Tibial nerve (tissue), 4 donors: ENCODE data around the gene FAM78A. TPM values are rescaled to one million over a fixed set of nuclear protein-coding genes. Genes with fewer than 3 reads are reported as not detected.

ENCODE experiments used
- DNase-seq, 2 donors: peaks; one replicate each; pipeline ENCODE4 v3.0.0-alpha.2; 2019; ENCODE audit warnings: low spot score in 2 of 2
- H3K27ac ChIP-seq, 4 donors: fragments of 200-600 bp; sonication (generic) in 3 of 4; one replicate each; pipeline ENCODE4 v1.5.1; 2017 to 2019; ENCODE audit warnings: mild to moderate bottlenecking in 1 of 4
- H3K27me3 ChIP-seq, 2 donors: fragments of 200-600 bp; sonication (generic) in 1 of 2; one replicate each; pipeline versions ENCODE4 v1.5.1 to v1.6.0; 2017 to 2019
- H3K36me3 ChIP-seq, 3 donors: fragments of 200-600 bp; sonication (generic); one replicate each; pipeline ENCODE4 v1.5.1; 2018 to 2019
- H3K4me1 ChIP-seq, 4 donors: fragments of 200-600 bp; sonication (generic) in 3 of 4; one replicate each; pipeline ENCODE4 v1.5.1; 2017 to 2019
- H3K4me3 ChIP-seq, 4 donors: fragments of 200-600 bp; sonication (generic) in 3 of 4; one replicate each; pipeline ENCODE4 v1.5.1; 2017 to 2019; ENCODE audit warnings: mild to moderate bottlenecking in 1 of 4, moderate library complexity in 1 of 4
- H3K9me3 ChIP-seq, 4 donors: fragments of 200-600 bp; sonication (generic) in 3 of 4; one replicate each; pipeline ENCODE4 v1.5.1; 2017 to 2019
- EP300 ChIP-seq, 2 donors: sonication (generic); formaldehyde crosslinking; IDR thresholded peaks; one replicate each; pipeline ENCODE4 v1.6.1; 2017; ENCODE audit warnings: antibody characterized with exemption in 2 of 2, mild to moderate bottlenecking in 1 of 2
- POLR2A ChIP-seq, 2 donors: fragments of 450-650 bp; IDR thresholded peaks; one replicate each; pipeline ENCODE4 v1.6.1; 2017; ENCODE audit warnings: antibody characterized with exemption in 2 of 2, mild to moderate bottlenecking in 2 of 2, moderate library complexity in 2 of 2
- WGBS, 2 donors: methylation state at CpG; one replicate each; pipeline ENCODE4 v1.1.5; 2018; 5-methylcytosine and 5-hydroxymethylcytosine counted together
- total RNA-seq, 4 donors: library from RNA; depleted of rRNA; stranded (reverse); fragments of >200 nt; gene quantifications; one replicate each; pipeline ENCODE4 v1.1.0, GENCODE V29; 2016
- TF ChIP-seq, protein P1 (sequence below), 5 experiments: fragments of 200-600 bp in 3 of 5; fragments of 450-650 bp in 2 of 5; sonication (generic) in 3 of 5; IDR thresholded peaks; one replicate each; pipeline ENCODE4 v1.5.1; 2016 to 2019; ENCODE audit warnings: antibody characterized with exemption in 5 of 5, mild to moderate bottlenecking in 3 of 5, moderate library complexity in 2 of 5

FAM78A gene
- total RNA-seq, 4 donors from 2014 or later, result 2.5 to 4.8 (median 4.2) TPM

DNA sequence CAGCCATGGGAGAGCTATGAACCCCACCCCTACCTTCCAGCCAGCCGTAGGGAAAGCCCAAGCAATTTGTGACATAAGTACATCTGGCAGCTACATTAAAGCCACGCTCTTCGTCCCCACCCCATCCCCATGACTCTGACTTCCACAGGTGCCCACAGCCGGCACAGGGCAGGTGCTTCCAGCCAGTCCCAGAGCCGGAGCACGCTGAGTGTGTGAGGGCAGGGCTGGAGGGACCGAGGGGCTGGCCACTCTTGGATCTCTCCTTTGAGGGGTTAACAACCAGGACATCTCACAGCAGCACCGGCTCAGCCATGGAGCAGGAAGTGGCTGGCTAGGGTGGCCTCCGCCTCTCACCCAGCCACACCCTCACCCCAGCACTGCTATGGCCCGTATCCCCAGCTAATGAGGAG, 2.4 kb upstream of the FAM78A start:
- peaks cover 0 to 28% (median 3%) of the 10 kb centered on the region in 4 donors for H3K4me1 ChIP-seq
- H3K27me3 ChIP-seq, result peaks cover 0 to 53% of the 10 kb centered on the region in 2 donors
- WGBS, 2 donors, result 43 to 64% methylated on average over 7 to 10 of the region's 10 CpGs
- H3K9me3 ChIP-seq, result no peaks in the 10 kb centered on the region
- TF ChIP-seq EP300 (IDR thresholded peaks at IDR 0.05), result no peak
- TF ChIP-seq, protein P1, sequence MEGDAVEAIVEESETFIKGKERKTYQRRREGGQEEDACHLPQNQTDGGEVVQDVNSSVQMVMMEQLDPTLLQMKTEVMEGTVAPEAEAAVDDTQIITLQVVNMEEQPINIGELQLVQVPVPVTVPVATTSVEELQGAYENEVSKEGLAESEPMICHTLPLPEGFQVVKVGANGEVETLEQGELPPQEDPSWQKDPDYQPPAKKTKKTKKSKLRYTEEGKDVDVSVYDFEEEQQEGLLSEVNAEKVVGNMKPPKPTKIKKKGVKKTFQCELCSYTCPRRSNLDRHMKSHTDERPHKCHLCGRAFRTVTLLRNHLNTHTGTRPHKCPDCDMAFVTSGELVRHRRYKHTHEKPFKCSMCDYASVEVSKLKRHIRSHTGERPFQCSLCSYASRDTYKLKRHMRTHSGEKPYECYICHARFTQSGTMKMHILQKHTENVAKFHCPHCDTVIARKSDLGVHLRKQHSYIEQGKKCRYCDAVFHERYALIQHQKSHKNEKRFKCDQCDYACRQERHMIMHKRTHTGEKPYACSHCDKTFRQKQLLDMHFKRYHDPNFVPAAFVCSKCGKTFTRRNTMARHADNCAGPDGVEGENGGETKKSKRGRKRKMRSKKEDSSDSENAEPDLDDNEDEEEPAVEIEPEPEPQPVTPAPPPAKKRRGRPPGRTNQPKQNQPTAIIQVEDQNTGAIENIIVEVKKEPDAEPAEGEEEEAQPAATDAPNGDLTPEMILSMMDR (IDR thresholded peaks at IDR 0.05), result no peak
- no peak for TF ChIP-seq POLR2A (IDR thresholded peaks at IDR 0.05)
- no peak overlapping the region for H3K27ac ChIP-seq
- H3K4me3 ChIP-seq, result no peak overlapping the region
- no peak for DNase-seq
- H3K36me3 ChIP-seq, result no peaks in the 10 kb centered on the region

DNA sequence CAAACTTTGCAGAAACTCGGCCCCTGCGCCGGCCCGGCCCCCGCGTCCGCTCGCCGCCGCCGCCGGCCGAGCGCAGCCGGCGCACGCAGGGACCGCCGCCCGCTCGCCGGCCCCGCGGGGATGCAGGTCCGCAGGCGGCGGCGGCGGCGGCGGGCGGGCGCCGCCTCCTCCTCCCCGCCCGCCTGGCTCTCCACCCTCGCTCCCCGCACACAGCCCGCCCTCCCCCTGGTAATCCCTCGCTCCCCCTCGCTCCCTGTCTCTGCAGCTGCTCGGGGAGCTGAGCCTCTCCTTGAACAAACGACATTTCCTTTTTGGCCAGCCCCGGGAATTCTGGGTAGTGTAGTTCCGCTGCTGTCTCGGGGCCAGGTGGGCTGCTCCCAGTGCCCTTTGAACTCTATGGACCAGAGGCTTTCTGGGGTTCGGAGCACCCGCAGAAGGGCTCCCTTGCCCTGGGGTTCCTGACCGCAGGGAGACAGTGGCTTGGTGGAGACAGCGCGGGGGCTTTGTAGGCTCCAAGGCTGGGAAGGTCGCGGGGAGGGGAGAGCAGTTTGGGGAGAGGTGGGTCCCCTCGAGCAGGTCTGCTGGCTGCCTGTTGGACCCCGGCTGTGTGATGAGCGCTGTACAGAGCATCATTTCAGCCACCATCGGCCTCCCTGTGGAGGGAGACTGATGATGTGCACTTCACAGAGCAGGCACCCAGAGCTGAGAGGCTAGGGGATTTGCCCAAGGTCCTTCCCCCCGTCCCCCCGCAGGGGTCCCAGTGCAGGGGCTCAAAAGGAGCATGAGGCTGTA, 1.8 kb upstream of the FAM78A start:
- TF ChIP-seq EP300 (IDR thresholded peaks at IDR 0.05) (no peak), POLR2A (IDR thresholded peaks at IDR 0.05) (no peak)
- TF ChIP-seq, protein P1 (IDR thresholded peaks at IDR 0.05), result no peak
- WGBS, 2 donors, result 15 to 22% methylated on average over 20 to 24 of the region's 59 CpGs
- peak; percentile 65 to 79 for DNase-seq
- Histone ChIP-seq H3K4me3 (peak overlapping the region; percentile 9 to 88 (median 65)), H3K9me3 (no peaks in the 10 kb centered on the region), H3K27ac (peak overlapping the region in 2 of 4 donors; percentile 82 to 85), H3K4me1 (peaks cover 0 to 26% (median 3%) of the 10 kb centered on the region in 4 donors), H3K27me3 (peaks cover 0 to 49% of the 10 kb centered on the region in 2 donors), H3K36me3 (no peaks in the 10 kb centered on the region)

DNA sequence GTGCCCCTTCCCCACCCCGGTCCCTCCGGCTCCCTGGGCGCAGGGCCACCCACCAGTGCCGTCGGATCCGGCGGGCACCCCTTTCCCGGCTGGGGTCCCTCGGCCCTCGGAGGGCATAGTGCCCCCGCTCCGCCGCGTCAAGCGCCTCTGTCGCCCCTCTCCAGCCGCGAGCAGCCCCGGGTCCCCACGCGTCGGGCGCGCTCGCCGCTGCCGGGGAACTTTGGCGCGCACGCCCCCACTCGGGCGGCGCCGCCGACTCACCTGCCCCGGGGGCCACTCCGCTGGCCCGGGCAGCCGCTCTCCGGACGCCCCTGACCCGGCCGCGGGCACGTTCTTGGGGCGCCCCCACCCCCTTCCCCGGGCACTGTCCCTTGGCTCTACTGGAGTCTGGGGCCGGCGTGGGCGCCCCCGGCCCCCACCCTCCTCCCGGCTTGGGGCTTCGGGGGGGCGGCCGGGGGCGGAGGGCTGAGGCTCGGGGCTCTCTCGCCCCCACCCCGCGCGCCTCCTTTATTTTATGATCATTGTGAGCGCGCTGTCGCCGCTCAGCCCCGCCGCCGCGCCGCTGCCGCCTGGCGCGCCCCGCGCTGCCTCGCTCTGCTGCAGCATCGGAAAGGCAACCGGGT, 1.1 kb upstream of the FAM78A start:
- no peaks in the 10 kb centered on the region for H3K9me3 ChIP-seq
- peaks cover 0 to 21% (median under 1%) of the 10 kb centered on the region in 4 donors for H3K4me1 ChIP-seq
- WGBS, 2 donors, result 0 to 1% methylated on average over 20 to 23 of the region's 78 CpGs
- H3K27me3 ChIP-seq, result peaks cover 0 to 42% of the 10 kb centered on the region in 2 donors
- TF ChIP-seq, protein P1 (IDR thresholded peaks at IDR 0.05), result no peak
- TF ChIP-seq EP300 (IDR thresholded peaks at IDR 0.05), result no peak
- TF ChIP-seq POLR2A (IDR thresholded peaks at IDR 0.05), result no peak
- no peaks in the 10 kb centered on the region for H3K36me3 ChIP-seq
- peak overlapping the region; percentile 45 to 88 (median 65) for H3K4me3 ChIP-seq
- no peak for DNase-seq
- peak overlapping the region in 3 of 4 donors; percentile 38 to 85 (median 82) for H3K27ac ChIP-seq

DNA sequence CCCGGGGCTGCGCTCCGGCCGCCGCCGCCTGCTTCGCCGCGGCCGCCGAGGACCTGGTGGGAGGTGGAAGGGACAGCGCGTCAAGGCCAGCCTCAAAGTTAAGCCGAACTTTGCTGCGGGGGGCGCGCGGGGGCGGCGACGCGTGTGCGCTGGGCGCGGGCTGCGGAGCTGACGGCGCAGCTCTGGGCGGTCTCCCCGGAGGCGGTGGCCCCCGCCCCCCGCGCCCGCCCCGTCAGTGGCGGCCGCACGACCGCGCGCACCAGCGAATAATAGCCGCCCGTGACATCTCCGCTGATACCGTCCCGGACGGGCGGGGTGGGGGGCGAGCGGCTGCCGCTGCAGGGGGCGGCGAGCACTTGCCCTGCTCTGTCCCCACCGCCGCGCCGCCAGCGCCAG, 579 bp upstream of the FAM78A start:
- H3K27me3 ChIP-seq, result peaks cover 0 to 37% of the 10 kb centered on the region in 2 donors
- no peak for DNase-seq
- H3K4me3 ChIP-seq, result peak overlapping the region; percentile 45 to 88 (median 65)
- no peaks in the 10 kb centered on the region for H3K36me3 ChIP-seq
- no peaks in the 10 kb centered on the region for H3K9me3 ChIP-seq
- H3K27ac ChIP-seq, result peak overlapping the region in 3 of 4 donors; percentile 38 to 85 (median 82)
- peaks cover 0 to 24% (median 0%) of the 10 kb centered on the region in 4 donors for H3K4me1 ChIP-seq
- WGBS, 2 donors, result 1 to 2% methylated on average over 13 to 35 of the region's 60 CpGs
- TF ChIP-seq, protein P1 (IDR thresholded peaks at IDR 0.05), result no peak
- TF ChIP-seq EP300 (IDR thresholded peaks at IDR 0.05) (no peak), POLR2A (IDR thresholded peaks at IDR 0.05) (no peak)
